Stimulated activated CD4-positive, alpha-beta T cell treated with anti-CD3 and anti-CD28 coated beads, Interleukin-1b, Interleukin-23, amount 100 ng/mL, for 24 hours (primary cell): ENCODE results near the gene RNF215.
"Not testable (repeated sequence)": the region's sequence is repeated elsewhere in the genome, so short reads cannot be mapped to it uniquely, and the experiment has no call there.

Source experiments
- DNase-seq, 4 experiments: peaks; one replicate each; pipeline ENCODE4 v3.0.0-alpha.2; 2020; ENCODE audit warnings: low read depth in 4 of 4, low spot score in 1 of 4

Gene RNF215

GRCh38 chr22:30421695-30422480 lies 34.7 kb upstream of the RNF215 start:
- no peak for DNase-seq

GRCh38 chr22:30420347-30421125 lies 33.3 kb upstream of the RNF215 start:
- no peak for DNase-seq

GRCh38 chr22:30416837-30417236 lies 29.6 kb upstream of the RNF215 start:
- DNase-seq, result no peak

GRCh38 chr22:30416403-30416802 lies 29.2 kb upstream of the RNF215 start:
- no peak for DNase-seq

- no peak for DNase-seq
Observed at GRCh38 chr22:30414525-30415047, 27.4 kb upstream of the RNF215 start.

- DNase-seq, result no peak
Observed at GRCh38 chr22:30413745-30414524, 26.7 kb upstream of the RNF215 start.

- DNase-seq, result no peak
Observed at GRCh38 chr22:30413001-30413400, 25.8 kb upstream of the RNF215 start.

- DNase-seq, result no peak
Observed at GRCh38 chr22:30411780-30412179, 24.6 kb upstream of the RNF215 start.

- no peak for DNase-seq
Observed at GRCh38 chr22:30408388-30409102, 21.3 kb upstream of the RNF215 start.

- no peak for DNase-seq
Observed at GRCh38 chr22:30406400-30406799, 19.2 kb upstream of the RNF215 start.

GRCh38 chr22:30405731-30406130 lies 18.5 kb upstream of the RNF215 start:
- DNase-seq, result no peak

GRCh38 chr22:30404307-30404706 lies 17.1 kb upstream of the RNF215 start:
- DNase-seq, result no peak

- not testable (repeated sequence) for DNase-seq
Observed at GRCh38 chr22:30402766-30403104, 15.5 kb upstream of the RNF215 start.

- no peak for DNase-seq
Observed at GRCh38 chr22:30402028-30402765, 15.0 kb upstream of the RNF215 start.

- not testable (repeated sequence) for DNase-seq
Observed at GRCh38 chr22:30401024-30401423, 13.8 kb upstream of the RNF215 start.

GRCh38 chr22:30400159-30400558 lies 12.9 kb upstream of the RNF215 start:
- no peak for DNase-seq

GRCh38 chr22:30399718-30400117 lies 12.5 kb upstream of the RNF215 start:
- DNase-seq, result no peak

GRCh38 chr22:30398685-30399680 lies 11.8 kb upstream of the RNF215 start:
- no peak for DNase-seq
